ENCODE measurements around the gene MYO1E.

MYO1E gene

GRCh38 chr15:59385171-59385570 is 12.5 kb upstream of the MYO1E start:
- DNase-seq = no peak

- DNase-seq = no peak
These were observed 11.8 kb upstream of the MYO1E start for GRCh38 chr15:59384507-59384906.

GRCh38 chr15:59380902-59381610 is 8.4 kb upstream of the MYO1E start:
- no peak for DNase-seq

GRCh38 chr15:59379531-59379930 is 6.9 kb upstream of the MYO1E start:
- DNase-seq = no peak

- no peak for DNase-seq
These were observed 6.2 kb upstream of the MYO1E start for GRCh38 chr15:59378855-59379254.

- DNase-seq = no peak
These were observed 5.3 kb upstream of the MYO1E start for GRCh38 chr15:59377924-59378323.

GRCh38 chr15:59376733-59377132 is 4.1 kb upstream of the MYO1E start:
- no peak for DNase-seq

- DNase-seq = no peak
These were observed 544 bp upstream of the MYO1E start for GRCh38 chr15:59373215-59373614.

GRCh38 chr15:59371458-59372351 is 966 bp downstream of the MYO1E start:
- no peak for DNase-seq

- DNase-seq = no peak
These were observed 3.1 kb downstream of the MYO1E start for GRCh38 chr15:59369597-59369996.

- DNase-seq = no peak
These were observed 5.6 kb downstream of the MYO1E start for GRCh38 chr15:59367022-59367451.

GRCh38 chr15:59366333-59367021 is 6.2 kb downstream of the MYO1E start:
- DNase-seq = no peak

GRCh38 chr15:59364248-59364647 is 8.4 kb downstream of the MYO1E start:
- DNase-seq = no peak

GRCh38 chr15:59362331-59362730 is 10.3 kb downstream of the MYO1E start:
- no peak for DNase-seq

- DNase-seq = no peak
These were observed 11.8 kb downstream of the MYO1E start for GRCh38 chr15:59360896-59361295.

GRCh38 chr15:59360305-59360704 is 12.4 kb downstream of the MYO1E start:
- no peak for DNase-seq

- DNase-seq = no peak
These were observed 16.9 kb downstream of the MYO1E start for GRCh38 chr15:59355730-59356129.

- DNase-seq = no peak
These were observed 18.1 kb downstream of the MYO1E start for GRCh38 chr15:59354417-59355031.

GRCh38 chr15:59353994-59354416 is 18.7 kb downstream of the MYO1E start:
- no peak for DNase-seq

- no peak for DNase-seq
These were observed 20.0 kb downstream of the MYO1E start for GRCh38 chr15:59352683-59353082.

- DNase-seq = no peak
These were observed 20.5 kb downstream of the MYO1E start for GRCh38 chr15:59352189-59352588.

GRCh38 chr15:59350421-59350732 is 22.3 kb downstream of the MYO1E start:
- no peak for DNase-seq

Measured in stimulated activated CD4-positive, alpha-beta T cell treated with anti-CD3 and anti-CD28 coated beads, Interleukin-2, amount 100 ng/mL, for 48 hours (primary cell).